ENCODE results near the gene ADCK1.

The ADCK1 gene

GRCh38 chr14:77918448-77918847 lies 118.5 kb downstream of the ADCK1 start:
- DNase-seq (ENCODE audit: low spot score): no peak
- no peak for TF ChIP-seq CTCF (IDR thresholded peaks at IDR 0.05; ENCODE audit: extremely low read depth, insufficient read depth, missing control alignments)
- in situ Hi-C loops (cut with MboI; ENCODE audit: low pct_unique_long_range_greater_than_20kb, low sequenced_read_pairs, unreplicated experiment): no loop called here

GRCh38 chr14:77920312-77920711 lies 120.4 kb downstream of the ADCK1 start:
- no peak for TF ChIP-seq CTCF (IDR thresholded peaks at IDR 0.05; ENCODE audit: extremely low read depth, insufficient read depth, missing control alignments)
- no peak for DNase-seq (ENCODE audit: low spot score)
- in situ Hi-C loops (cut with MboI; ENCODE audit: low pct_unique_long_range_greater_than_20kb, low sequenced_read_pairs, unreplicated experiment): no loop called here

GRCh38 chr14:77921818-77922217 lies 121.9 kb downstream of the ADCK1 start:
- in situ Hi-C loops (cut with MboI; ENCODE audit: low pct_unique_long_range_greater_than_20kb, low sequenced_read_pairs, unreplicated experiment): no loop called here
- TF ChIP-seq CTCF (IDR thresholded peaks at IDR 0.05; ENCODE audit: extremely low read depth, insufficient read depth, missing control alignments): no peak
- DNase-seq (ENCODE audit: low spot score): no peak

- in situ Hi-C loops (cut with MboI; ENCODE audit: low pct_unique_long_range_greater_than_20kb, low sequenced_read_pairs, unreplicated experiment): no loop called here
- DNase-seq (ENCODE audit: low spot score): no peak
- TF ChIP-seq CTCF (IDR thresholded peaks at IDR 0.05; ENCODE audit: extremely low read depth, insufficient read depth, missing control alignments): no peak
These were observed 123.4 kb downstream of the ADCK1 start for GRCh38 chr14:77923131-77923936.

GRCh38 chr14:77924141-77924948 lies 124.4 kb downstream of the ADCK1 start:
- no peak for TF ChIP-seq CTCF (IDR thresholded peaks at IDR 0.05; ENCODE audit: extremely low read depth, insufficient read depth, missing control alignments)
- in situ Hi-C loops (cut with MboI; ENCODE audit: low pct_unique_long_range_greater_than_20kb, low sequenced_read_pairs, unreplicated experiment): no loop called here
- DNase-seq (ENCODE audit: low spot score): no peak

- in situ Hi-C loops (cut with MboI; ENCODE audit: low pct_unique_long_range_greater_than_20kb, low sequenced_read_pairs, unreplicated experiment): no loop called here
- TF ChIP-seq CTCF (IDR thresholded peaks at IDR 0.05; ENCODE audit: extremely low read depth, insufficient read depth, missing control alignments): no peak
- no peak for DNase-seq (ENCODE audit: low spot score)
These were observed 127.0 kb downstream of the ADCK1 start for GRCh38 chr14:77926942-77927341.
